H9 (cell line): ENCODE data around the gene TBC1D2. TPM values are rescaled to one million over a fixed set of nuclear protein-coding genes. Genes with fewer than 3 reads are reported as not detected.
A peak's percentile ranks its signal among the peaks of the same experiment; 100 is the strongest.

ENCODE experiments used
- DNase-seq: peaks from one replicate; pipeline ENCODE4 v3.0.0-alpha.2; 2017
- H2AFZ ChIP-seq: one replicate; pipeline ENCODE4 v1.6.1; 2013; ENCODE audit warnings: mild to moderate bottlenecking, low read length, control low read depth, moderate library complexity
- H2AK5ac ChIP-seq: 2 replicates; pipeline ENCODE4 v1.6.1; 2013; ENCODE audit warnings: low read length, control low read depth, mixed read lengths; ENCODE audit not compliant: insufficient read length
- H2BK120ac ChIP-seq: one replicate; pipeline ENCODE4 v1.6.1; 2013; ENCODE audit warnings: low read depth, mild to moderate bottlenecking, low read length, control low read depth, inconsistent platforms; ENCODE audit not compliant: poor library complexity, severe bottlenecking
- H2BK12ac ChIP-seq: 2 replicates; pipeline ENCODE4 v1.6.1; 2013; ENCODE audit warnings: low read length, control low read depth, mixed read lengths, low read depth; ENCODE audit not compliant: insufficient read length
- H2BK15ac ChIP-seq: 2 replicates; pipeline ENCODE4 v1.6.1; 2013; ENCODE audit warnings: low read depth, low read length, control low read depth
- H2BK20ac ChIP-seq: one replicate; pipeline ENCODE4 v1.6.1; 2013; ENCODE audit warnings: low read depth, mild to moderate bottlenecking, low read length, control low read depth, inconsistent platforms; ENCODE audit not compliant: poor library complexity, severe bottlenecking
- H2BK5ac ChIP-seq: 2 replicates; pipeline ENCODE4 v1.6.1; 2013; ENCODE audit warnings: low read length, control low read depth, mixed read lengths; ENCODE audit not compliant: insufficient read length
- H3K14ac ChIP-seq: 2 replicates; pipeline ENCODE4 v1.6.1; 2013; ENCODE audit warnings: low read length, control low read depth; ENCODE audit not compliant: insufficient read depth
- H3K18ac ChIP-seq: 2 replicates; pipeline ENCODE4 v1.6.1; 2013; ENCODE audit warnings: low read depth, mild to moderate bottlenecking, mixed read lengths, low read length, control low read depth; ENCODE audit not compliant: insufficient read length
- H3K23ac ChIP-seq: 2 replicates; pipeline ENCODE4 v1.6.1; 2013; ENCODE audit warnings: low read length, control low read depth, mixed read lengths, low read depth; ENCODE audit not compliant: insufficient read length
- H3K23me2 ChIP-seq: 2 replicates; pipeline ENCODE4 v1.6.1; 2013; ENCODE audit warnings: low read depth, mild to moderate bottlenecking, mixed read lengths, low read length, control low read depth; ENCODE audit not compliant: insufficient read length, poor library complexity, severe bottlenecking
- H3K27ac ChIP-seq: 2 replicates; pipeline ENCODE4 v1.5.1; 2013; ENCODE audit warnings: low read length, control low read depth, mixed read lengths, low read depth; ENCODE audit not compliant: insufficient read length
- H3K27me3 ChIP-seq: 2 replicates; pipeline ENCODE4 v1.6.1; 2013; ENCODE audit warnings: low read length, control low read depth, inconsistent platforms; ENCODE audit not compliant: insufficient read depth
- H3K4ac ChIP-seq: 2 replicates; pipeline ENCODE4 v1.6.1; 2013; ENCODE audit warnings: low read depth, mild to moderate bottlenecking, control low read depth, inconsistent platforms, low read length, moderate library complexity
- H3K4me1 ChIP-seq: 2 replicates; pipeline ENCODE4 v1.6.1; 2013; ENCODE audit warnings: low read length, control low read depth, inconsistent platforms; ENCODE audit not compliant: insufficient read depth
- H3K4me2 ChIP-seq: 2 replicates; pipeline ENCODE4 v1.6.1; 2013; ENCODE audit warnings: low read length, control low read depth, mixed read lengths; ENCODE audit not compliant: insufficient read length, insufficient read depth
- H3K56ac ChIP-seq: 2 replicates; pipeline ENCODE4 v1.6.1; 2013; ENCODE audit warnings: low read depth, mild to moderate bottlenecking, mixed read lengths, low read length, control low read depth; ENCODE audit not compliant: insufficient read length
- H3K79me1 ChIP-seq: 2 replicates; pipeline ENCODE4 v1.6.1; 2013; ENCODE audit warnings: low read depth, mild to moderate bottlenecking, moderate library complexity, low read length, control low read depth, inconsistent platforms; ENCODE audit not compliant: insufficient read depth, poor library complexity, severe bottlenecking
- H3K79me2 ChIP-seq: 2 replicates; pipeline ENCODE4 v1.6.1; 2013; ENCODE audit warnings: low read length, control low read depth, inconsistent platforms; ENCODE audit not compliant: insufficient read depth
- H3K9ac ChIP-seq: 2 replicates; pipeline ENCODE4 v1.6.1; 2013; ENCODE audit warnings: low read length, control low read depth, mixed read lengths; ENCODE audit not compliant: insufficient read length; ENCODE audit errors: extremely low read depth
- H3K9me3 ChIP-seq: one replicate; pipeline ENCODE4 v1.6.1; 2013; ENCODE audit warnings: low read depth, low read length, inconsistent platforms; ENCODE audit not compliant: control insufficient read depth
- H3T11ph ChIP-seq: one replicate; pipeline ENCODE4 v1.6.1; 2013; ENCODE audit warnings: mild to moderate bottlenecking, low read length, control low read depth, inconsistent platforms
- H4K20me1 ChIP-seq: one replicate; pipeline ENCODE4 v1.6.1; 2013; ENCODE audit not compliant: control insufficient read depth, insufficient read length, insufficient read depth
- H4K5ac ChIP-seq: 2 replicates; pipeline ENCODE4 v1.6.1; 2013; ENCODE audit warnings: low read depth, mild to moderate bottlenecking, mixed read lengths, low read length, control low read depth; ENCODE audit not compliant: insufficient read length
- H4K8ac ChIP-seq: replicated peaks from 2 replicates; pipeline ENCODE4 v1.6.1; 2013; ENCODE audit warnings: low read length, control low read depth, mixed read lengths, low read depth; ENCODE audit not compliant: insufficient read length
- H4K91ac ChIP-seq: 2 replicates; pipeline ENCODE4 v1.6.1; 2013; ENCODE audit warnings: low read depth, mild to moderate bottlenecking, moderate library complexity, mixed read lengths, low read length, control low read depth; ENCODE audit not compliant: insufficient read length
- H3K27ac Mint-ChIP-seq, 3 experiments: 2 replicates in 2 of 3; 3 replicates in 1 of 3; pipeline ENCODE4 v1.8.0; 2020 to 2021; ENCODE audit warnings: mixed read lengths in 3 of 3, mild to moderate bottlenecking in 1 of 3, moderate library complexity in 1 of 3
- H3K27me3 Mint-ChIP-seq: 2 replicates; pipeline ENCODE4 v1.8.0; 2021; ENCODE audit warnings: low read depth, mild to moderate bottlenecking, moderate library complexity, mixed read lengths
- H3K36me3 Mint-ChIP-seq, 3 experiments: 2 replicates in 2 of 3; 3 replicates in 1 of 3; pipeline ENCODE4 v1.8.0; 2020 to 2021; ENCODE audit warnings: low read depth in 3 of 3, mixed read lengths in 3 of 3; ENCODE audit not compliant: insufficient read depth in 1 of 3
- H3K4me1 Mint-ChIP-seq, 2 experiments: 2 replicates each; pipeline ENCODE4 v1.8.0; 2020; ENCODE audit warnings: mixed read lengths in 2 of 2
- H3K4me3 Mint-ChIP-seq, 2 experiments: 2 replicates in 1 of 2; 3 replicates in 1 of 2; pipeline ENCODE4 v1.8.0; 2020 to 2021; ENCODE audit warnings: mild to moderate bottlenecking in 2 of 2, mixed read lengths in 2 of 2, moderate library complexity in 1 of 2
- H3K9me3 Mint-ChIP-seq, 2 experiments: 2 replicates in 1 of 2; 3 replicates in 1 of 2; pipeline ENCODE4 v1.8.0; 2020; ENCODE audit warnings: mild to moderate bottlenecking in 2 of 2, mixed read lengths in 2 of 2, moderate library complexity in 1 of 2
- WGBS: extraction: QIAGEN DNeasy Blood & Tissue Kit; methylation state at CpG from one replicate; pipeline ENCODE4 v1.1.7; 2013; ENCODE audit warnings: missing lambda C conversion rate, low lambda C conversion rate, mixed read lengths; ENCODE audit not compliant: insufficient read length; ENCODE audit errors: extremely low coverage; 5-methylcytosine and 5-hydroxymethylcytosine counted together
- total RNA-seq: library from RNA; stranded (reverse); gene quantifications from 2 replicates; pipeline ENCODE4 v1.2.1, GENCODE V29; 2021
- TF ChIP-seq, protein P1 (sequence below): fragments of 200-600 bp; sonication (generic); conservative IDR thresholded peaks from 3 replicates; pipeline ENCODE4 v1.8.0; 2021; ENCODE audit warnings: antibody characterized with exemption, mild to moderate bottlenecking

TBC1D2 gene
- total RNA-seq, 1 experiment from 2014 or later: 2.9 TPM

DNA sequence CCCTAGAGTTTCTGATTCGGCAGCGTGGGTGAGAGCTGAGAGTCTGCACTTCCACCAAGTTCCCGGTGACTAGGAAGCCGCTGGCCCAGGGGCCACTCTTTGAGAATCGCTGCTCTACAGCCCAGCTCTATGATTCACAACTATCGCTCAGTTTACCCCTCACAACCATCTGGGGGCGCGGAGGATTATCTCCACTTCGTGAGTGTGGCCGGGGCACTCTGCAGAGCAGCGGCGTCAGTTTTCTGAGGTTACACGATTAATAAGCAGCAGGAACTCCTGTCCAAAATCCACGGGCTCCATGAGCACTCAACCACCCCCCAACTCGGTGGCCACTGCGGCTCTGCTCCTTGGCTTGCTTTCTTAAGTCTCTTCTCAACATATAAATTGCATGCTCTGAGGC, 82.3 kb downstream of the TBC1D2 start:
- Mint-ChIP-seq H3K4me1 (peaks cover 60 to 65% of the 10 kb centered on the region in 2 experiments), H3K4me3 (no peak overlapping the region), H3K9me3 (no peaks in the 10 kb centered on the region), H3K36me3 (no peaks in the 10 kb centered on the region; a peak in 1 of 7 replicates), H3K27ac (peak overlapping the region; percentile 19 to 81 (median 56); a peak in 4 of 7 replicates), H3K27me3 (no peaks in the 10 kb centered on the region)
- Histone ChIP-seq H3K79me1 (no peaks in the 10 kb centered on the region), H3K56ac (no peak overlapping the region), H3K9me3 (no peaks in the 10 kb centered on the region), H3K18ac (no peak overlapping the region), H2BK120ac (no peak overlapping the region), H3K4me2 (no peak overlapping the region), H2BK5ac (no peak overlapping the region), H3K4ac (no peak overlapping the region), H2AFZ (no peak overlapping the region), H2AK5ac (no peak overlapping the region), H3K23ac (no peak overlapping the region), H4K20me1 (peaks cover 3% of the 10 kb centered on the region), H3K14ac (no peak overlapping the region), H2BK12ac (no peak overlapping the region), H3K23me2 (no peaks in the 10 kb centered on the region), H3K27me3 (no peaks in the 10 kb centered on the region), H4K91ac (no peak overlapping the region), H3K27ac (no peak overlapping the region), H3K9ac (no peak overlapping the region), H2BK20ac (no peak overlapping the region), H3T11ph (no peak overlapping the region), H3K4me1 (peaks cover 14% of the 10 kb centered on the region; the same call in 1 of the 2 replicates), H4K5ac (no peak overlapping the region), H4K8ac (no peak overlapping the region), H3K79me2 (no peaks in the 10 kb centered on the region; the same call in 1 of the 2 replicates), H2BK15ac (no peak overlapping the region)
- no peak for DNase-seq
- no CpG with 5 or more reads among the region's 16 CpGs for WGBS
- TF ChIP-seq, protein P1, sequence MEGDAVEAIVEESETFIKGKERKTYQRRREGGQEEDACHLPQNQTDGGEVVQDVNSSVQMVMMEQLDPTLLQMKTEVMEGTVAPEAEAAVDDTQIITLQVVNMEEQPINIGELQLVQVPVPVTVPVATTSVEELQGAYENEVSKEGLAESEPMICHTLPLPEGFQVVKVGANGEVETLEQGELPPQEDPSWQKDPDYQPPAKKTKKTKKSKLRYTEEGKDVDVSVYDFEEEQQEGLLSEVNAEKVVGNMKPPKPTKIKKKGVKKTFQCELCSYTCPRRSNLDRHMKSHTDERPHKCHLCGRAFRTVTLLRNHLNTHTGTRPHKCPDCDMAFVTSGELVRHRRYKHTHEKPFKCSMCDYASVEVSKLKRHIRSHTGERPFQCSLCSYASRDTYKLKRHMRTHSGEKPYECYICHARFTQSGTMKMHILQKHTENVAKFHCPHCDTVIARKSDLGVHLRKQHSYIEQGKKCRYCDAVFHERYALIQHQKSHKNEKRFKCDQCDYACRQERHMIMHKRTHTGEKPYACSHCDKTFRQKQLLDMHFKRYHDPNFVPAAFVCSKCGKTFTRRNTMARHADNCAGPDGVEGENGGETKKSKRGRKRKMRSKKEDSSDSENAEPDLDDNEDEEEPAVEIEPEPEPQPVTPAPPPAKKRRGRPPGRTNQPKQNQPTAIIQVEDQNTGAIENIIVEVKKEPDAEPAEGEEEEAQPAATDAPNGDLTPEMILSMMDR: no peak
